Chondrocyte (in vitro differentiated cells): ENCODE measurements around the gene SPHKAP. TPM values are rescaled to one million over a fixed set of nuclear protein-coding genes. Genes with fewer than 3 reads are reported as not detected.

ENCODE experiments used
- DNase-seq: peaks from one replicate; pipeline ENCODE4 v3.0.0; 2021; ENCODE audit warnings: mixed read lengths, low spot score
- H3K27ac Mint-ChIP-seq: one replicate; pipeline ENCODE4 v1.8.0; 2021; ENCODE audit warnings: mild to moderate bottlenecking, moderate library complexity, mixed read lengths; ENCODE audit not compliant: unreplicated experiment
- H3K27me3 Mint-ChIP-seq: 2 replicates; pipeline ENCODE4 v1.8.0; 2021; ENCODE audit warnings: low read depth, mixed read lengths
- H3K36me3 Mint-ChIP-seq: 2 replicates; pipeline ENCODE4 v1.8.0; 2021; ENCODE audit warnings: low read depth, mixed read lengths
- H3K4me1 Mint-ChIP-seq: 2 replicates; pipeline ENCODE4 v1.8.0; 2021; ENCODE audit warnings: low read depth, mild to moderate bottlenecking, mixed read lengths
- H3K4me3 Mint-ChIP-seq: one replicate; pipeline ENCODE4 v1.8.0; 2021; ENCODE audit warnings: mild to moderate bottlenecking, moderate library complexity, mixed read lengths; ENCODE audit not compliant: unreplicated experiment
- H3K9me3 Mint-ChIP-seq: 2 replicates; pipeline ENCODE4 v1.8.0; 2021; ENCODE audit warnings: low read depth, mixed read lengths
- total RNA-seq: library from RNA; stranded (reverse); gene quantifications from 3 replicates; pipeline ENCODE4 v1.2.1, GENCODE V29; 2021
- TF ChIP-seq, protein P1 (sequence below): fragments of 200-600 bp; sonication (generic); IDR thresholded peaks from 2 replicates; pipeline ENCODE4 v1.5.0; 2021; ENCODE audit warnings: antibody characterized with exemption, mild to moderate bottlenecking, moderate library complexity

The SPHKAP gene
- total RNA-seq, 1 donor from 2014 or later = not detected

- Mint-ChIP-seq H3K36me3 (no peaks in the 10 kb centered on the region), H3K27ac (no peak overlapping the region), H3K4me1 (no peaks in the 10 kb centered on the region), H3K27me3 (no peaks in the 10 kb centered on the region), H3K4me3 (no peak overlapping the region), H3K9me3 (no peaks in the 10 kb centered on the region)
- no peak for DNase-seq
- TF ChIP-seq, protein P1, sequence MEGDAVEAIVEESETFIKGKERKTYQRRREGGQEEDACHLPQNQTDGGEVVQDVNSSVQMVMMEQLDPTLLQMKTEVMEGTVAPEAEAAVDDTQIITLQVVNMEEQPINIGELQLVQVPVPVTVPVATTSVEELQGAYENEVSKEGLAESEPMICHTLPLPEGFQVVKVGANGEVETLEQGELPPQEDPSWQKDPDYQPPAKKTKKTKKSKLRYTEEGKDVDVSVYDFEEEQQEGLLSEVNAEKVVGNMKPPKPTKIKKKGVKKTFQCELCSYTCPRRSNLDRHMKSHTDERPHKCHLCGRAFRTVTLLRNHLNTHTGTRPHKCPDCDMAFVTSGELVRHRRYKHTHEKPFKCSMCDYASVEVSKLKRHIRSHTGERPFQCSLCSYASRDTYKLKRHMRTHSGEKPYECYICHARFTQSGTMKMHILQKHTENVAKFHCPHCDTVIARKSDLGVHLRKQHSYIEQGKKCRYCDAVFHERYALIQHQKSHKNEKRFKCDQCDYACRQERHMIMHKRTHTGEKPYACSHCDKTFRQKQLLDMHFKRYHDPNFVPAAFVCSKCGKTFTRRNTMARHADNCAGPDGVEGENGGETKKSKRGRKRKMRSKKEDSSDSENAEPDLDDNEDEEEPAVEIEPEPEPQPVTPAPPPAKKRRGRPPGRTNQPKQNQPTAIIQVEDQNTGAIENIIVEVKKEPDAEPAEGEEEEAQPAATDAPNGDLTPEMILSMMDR = no peak
Measured at GRCh38 chr2:228140934-228141528, 40.5 kb downstream of the SPHKAP start.

DNA sequence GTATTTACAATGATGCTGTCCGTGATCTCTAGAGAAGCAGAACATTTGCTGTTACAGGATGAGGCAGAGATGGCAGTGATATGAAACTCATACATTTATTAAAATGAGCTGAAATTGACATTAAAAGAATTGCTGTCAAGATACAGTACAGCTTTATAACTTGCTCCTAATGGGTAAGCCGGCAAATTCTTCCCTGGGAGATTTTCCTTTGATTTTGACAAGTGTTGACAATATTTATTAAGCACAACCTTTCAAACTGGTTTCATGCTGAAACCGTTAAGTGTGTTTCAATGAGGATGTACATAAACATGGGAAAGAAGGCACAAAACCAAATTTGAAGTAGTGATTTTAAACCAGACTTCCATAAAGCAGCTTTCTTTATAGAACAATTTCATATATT lies 45.5 kb downstream of the SPHKAP start:
- Mint-ChIP-seq H3K4me3 (no peak overlapping the region), H3K36me3 (no peaks in the 10 kb centered on the region), H3K4me1 (no peaks in the 10 kb centered on the region), H3K27me3 (no peaks in the 10 kb centered on the region), H3K9me3 (no peaks in the 10 kb centered on the region), H3K27ac (no peak overlapping the region)
- DNase-seq = no peak
- TF ChIP-seq, protein P1 = no peak

GRCh38 chr2:228135300-228135699 lies 46.2 kb downstream of the SPHKAP start:
- Mint-ChIP-seq H3K4me1 (no peaks in the 10 kb centered on the region), H3K36me3 (no peaks in the 10 kb centered on the region), H3K9me3 (no peaks in the 10 kb centered on the region), H3K27me3 (no peaks in the 10 kb centered on the region), H3K27ac (no peak overlapping the region), H3K4me3 (no peak overlapping the region)
- DNase-seq = no peak
- TF ChIP-seq, protein P1 = no peak

DNA sequence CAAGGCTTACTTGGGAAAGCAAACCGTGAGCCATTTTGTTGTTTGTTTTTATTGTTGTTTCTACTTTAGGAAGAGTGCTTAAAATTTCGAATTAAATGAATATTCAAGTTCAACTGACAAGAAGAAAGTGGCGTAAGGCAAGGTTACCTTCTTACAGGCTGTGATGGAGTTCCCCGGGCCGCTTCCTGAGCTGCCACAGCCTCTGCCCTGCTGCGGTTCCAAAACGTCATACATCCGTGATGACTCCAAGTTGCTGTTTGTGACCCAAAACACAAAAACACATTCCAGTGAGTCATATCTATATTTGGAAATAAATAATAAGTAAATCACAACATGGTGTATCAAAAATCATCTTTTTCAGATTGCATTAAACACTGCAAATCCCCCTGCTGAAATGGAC lies 49.7 kb downstream of the SPHKAP start:
- H3K27me3 Mint-ChIP-seq = no peaks in the 10 kb centered on the region
- H3K9me3 Mint-ChIP-seq = no peaks in the 10 kb centered on the region
- DNase-seq = no peak
- H3K36me3 Mint-ChIP-seq = no peaks in the 10 kb centered on the region
- H3K4me3 Mint-ChIP-seq = no peak overlapping the region
- TF ChIP-seq, protein P1 = no peak
- no peaks in the 10 kb centered on the region for H3K4me1 Mint-ChIP-seq
- no peak overlapping the region for H3K27ac Mint-ChIP-seq

DNA sequence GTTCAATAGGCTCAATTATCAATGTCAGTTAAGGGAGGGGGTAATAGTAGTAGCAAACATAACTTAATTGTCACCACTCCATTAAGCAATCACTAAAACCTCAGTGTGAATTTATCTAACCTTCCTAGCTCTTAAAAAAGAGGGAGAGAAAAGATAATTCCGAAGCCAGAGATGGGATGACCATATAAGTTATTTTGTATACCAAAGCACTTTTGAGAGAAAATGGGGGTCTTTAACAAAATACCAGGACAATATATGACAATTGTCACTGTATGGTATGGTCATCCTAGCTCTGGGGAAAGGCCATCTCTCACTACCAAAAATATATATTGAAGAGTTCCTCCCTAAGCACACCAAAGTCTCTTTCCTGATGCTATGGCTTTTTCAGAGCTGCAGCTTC lies 55.1 kb downstream of the SPHKAP start:
- Mint-ChIP-seq H3K4me3 (no peak overlapping the region), H3K27me3 (peaks cover 3% of the 10 kb centered on the region), H3K36me3 (no peaks in the 10 kb centered on the region), H3K9me3 (peaks cover 3% of the 10 kb centered on the region), H3K27ac (no peak overlapping the region), H3K4me1 (no peaks in the 10 kb centered on the region)
- TF ChIP-seq, protein P1 = no peak
- no peak for DNase-seq
